DOHH2 (cell line): ENCODE results near the gene BTBD2.

ENCODE experiments used
- CTCF ChIP-seq: fragments of 200-600 bp; sonication (generic); IDR thresholded peaks from one replicate; pipeline ENCODE4 v1.5.1; 2014; ENCODE audit warnings: antibody characterized with exemption, mild to moderate bottlenecking, low read depth, low read length; ENCODE audit not compliant: poor library complexity, severe bottlenecking
- EZH2phosphoT487 ChIP-seq: fragments of 200-600 bp; sonication (generic); IDR thresholded peaks from 2 replicates; pipeline ENCODE4 v1.6.1; 2017; ENCODE audit warnings: borderline replicate concordance, mild to moderate bottlenecking, antibody characterized with exemption, low read length, moderate library complexity, mixed read lengths

DNA sequence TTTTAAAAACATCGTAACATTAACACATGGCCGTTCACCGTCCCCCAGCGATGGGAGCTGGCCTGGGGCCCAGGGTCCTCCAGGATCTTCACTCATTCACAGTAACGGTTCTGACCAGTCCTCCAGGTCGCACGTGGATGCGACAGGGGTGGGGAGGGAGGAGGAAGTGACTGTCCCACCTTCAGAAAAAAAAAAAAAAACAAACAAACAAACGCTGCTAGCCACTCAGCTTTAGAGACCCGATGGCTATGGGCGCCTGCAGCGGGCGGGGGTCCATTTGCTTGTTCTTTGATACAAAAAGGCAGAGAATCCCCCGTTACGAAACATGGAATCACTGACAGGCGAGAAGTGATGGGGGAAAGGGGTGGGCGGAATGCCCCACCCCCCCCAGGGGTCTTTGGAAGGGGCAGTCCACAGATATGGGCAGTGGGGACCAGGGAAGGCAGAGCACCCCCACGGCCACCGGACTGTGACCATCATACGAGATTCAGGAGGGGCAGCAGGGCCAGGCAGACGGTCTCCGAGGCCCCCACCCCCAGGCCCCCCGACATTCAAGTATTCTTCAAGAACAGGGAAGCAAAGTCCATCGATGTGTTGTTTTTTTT lies 22.2 kb upstream of the BTBD2 start:
- TF ChIP-seq CTCF (no peak), EZH2phosphoT487 (no peak)
